Parathyroid adenoma (tissue), 2 donors: Measurements from ENCODE around the gene ZNF439.
"Not testable (repeated sequence)": the region's sequence is repeated elsewhere in the genome, so short reads cannot be mapped to it uniquely, and the experiment has no call there.

Experiments
- H2AFZ ChIP-seq: fragments of 300-600 bp; sonication (generic); one replicate; pipeline ENCODE4 v1.7.0; 2017; ENCODE audit warnings: antibody characterized with exemption, mild to moderate bottlenecking
- H3K27ac ChIP-seq: fragments of 300-600 bp; sonication (generic); one replicate; pipeline ENCODE4 v1.7.0; 2017
- H3K27me3 ChIP-seq: fragments of 300-600 bp; sonication (generic); one replicate; pipeline ENCODE4 v1.7.0; 2017; ENCODE audit warnings: low read length; ENCODE audit not compliant: control insufficient read depth, insufficient read depth
- H3K36me3 ChIP-seq: fragments of 300-600 bp; sonication (generic); one replicate; pipeline ENCODE4 v1.7.0; 2017; ENCODE audit warnings: low read length; ENCODE audit not compliant: control insufficient read depth, insufficient read depth
- H3K4me1 ChIP-seq: fragments of 300-600 bp; sonication (generic); one replicate; pipeline ENCODE4 v1.7.0; 2017; ENCODE audit warnings: control low read depth
- H3K4me2 ChIP-seq: fragments of 300-600 bp; sonication (generic); one replicate; pipeline ENCODE4 v1.7.0; 2017; ENCODE audit warnings: low read length
- H3K4me3 ChIP-seq: fragments of 300-600 bp; sonication (generic); one replicate; pipeline ENCODE4 v1.7.0; 2017; ENCODE audit warnings: low read depth, low read length
- H3K79me2 ChIP-seq: fragments of 300-600 bp; sonication (generic); one replicate; pipeline ENCODE4 v1.7.0; 2017; ENCODE audit warnings: control low read depth
- H3K9ac ChIP-seq: fragments of 300-600 bp; sonication (generic); one replicate; pipeline ENCODE4 v1.7.0; 2017; ENCODE audit warnings: mild to moderate bottlenecking
- H3K9me3 ChIP-seq: fragments of 300-600 bp; sonication (generic); one replicate; pipeline ENCODE4 v1.7.0; 2017; ENCODE audit warnings: low read length; ENCODE audit not compliant: control insufficient read depth
- CTCF ChIP-seq: fragments of 300-600 bp; sonication (generic); IDR thresholded peaks from one replicate; pipeline ENCODE4 v1.7.0; 2017; ENCODE audit warnings: antibody characterized with exemption, mild to moderate bottlenecking
- donor health status: primary hyperparathyroidism.

ZNF439 gene

GRCh38 chr19:11814029-11814699, 34.4 kb upstream of the ZNF439 start, which contains the start of gene ZNF440:
ZNF440 (plus strand) TSS chr19:11814273; CDS start chr19:11814448, 175 bp downstream.
- Histone ChIP-seq H3K9ac (peak within 1 kb of the TSS; percentile 99), H2AFZ (peak within 1 kb of the TSS; percentile 93), H3K4me3 (peak within 1 kb of the TSS; percentile 98), H3K36me3 (no peaks in the 10 kb centered on the region), H3K27ac (peak within 1 kb of the TSS; percentile 99), H3K4me2 (peak within 1 kb of the TSS; percentile 97), H3K27me3 (no peaks in the 10 kb centered on the region), H3K9me3 (no peaks in the 10 kb centered on the region), H3K79me2 (peaks cover 16% of the 10 kb centered on the region), H3K4me1 (peaks cover 22% of the 10 kb centered on the region)
- TF ChIP-seq CTCF = no peak

GRCh38 chr19:11814700-11815035, 33.9 kb upstream of the ZNF439 start:
- TF ChIP-seq CTCF = no peak
- no peaks in the 10 kb centered on the region for H3K36me3 ChIP-seq
- H3K27me3 ChIP-seq = no peaks in the 10 kb centered on the region
- peak overlapping the region; percentile 93 for H2AFZ ChIP-seq
- peak overlapping the region; percentile 99 for H3K9ac ChIP-seq
- H3K9me3 ChIP-seq = no peaks in the 10 kb centered on the region
- H3K27ac ChIP-seq = peak overlapping the region; percentile 99
- peak overlapping the region; percentile 89 for H3K4me2 ChIP-seq
- peak overlapping the region; percentile 98 for H3K4me3 ChIP-seq
- peaks cover 16% of the 10 kb centered on the region for H3K79me2 ChIP-seq
- H3K4me1 ChIP-seq = peaks cover 22% of the 10 kb centered on the region

GRCh38 chr19:11821474-11822109, 26.9 kb upstream of the ZNF439 start:
- no peak for TF ChIP-seq CTCF
- Histone ChIP-seq H3K79me2 (peaks cover 25% of the 10 kb centered on the region), H3K4me2 (peak overlapping the region; percentile 52), H3K27me3 (no peaks in the 10 kb centered on the region), H3K27ac (peak overlapping the region; percentile 95), H2AFZ (no peak overlapping the region), H3K36me3 (no peaks in the 10 kb centered on the region), H3K9ac (no peak overlapping the region), H3K9me3 (no peaks in the 10 kb centered on the region), H3K4me1 (peaks cover 43% of the 10 kb centered on the region), H3K4me3 (peak overlapping the region; percentile 27)

GRCh38 chr19:11828957-11829876, 19.3 kb upstream of the ZNF439 start:
- peaks cover 19% of the 10 kb centered on the region for H3K36me3 ChIP-seq
- not testable (repeated sequence) for H3K4me3 ChIP-seq

More at GRCh38 chr19:11828957-11829876, 19.3 kb upstream of the ZNF439 start:
- H3K27me3 ChIP-seq, H3K4me2 ChIP-seq, H3K9ac ChIP-seq, H2AFZ ChIP-seq, H3K9me3 ChIP-seq, H3K27ac ChIP-seq, H3K4me1 ChIP-seq: not testable (repeated sequence)
- H3K79me2 ChIP-seq = peaks cover 52% of the 10 kb centered on the region
- peak; percentile 40 for TF ChIP-seq CTCF
